ENCODE results near the gene CPXM1. TPM values are rescaled to one million over a fixed set of nuclear protein-coding genes. Genes with fewer than 3 reads are reported as not detected.

Gene CPXM1
- total RNA-seq, 2 donors from 2014 or later, result 2.9 to 4.4 TPM

GRCh38 chr20:2807019-2807418 lies 6.6 kb upstream of the CPXM1 start:
- no peak for TF ChIP-seq CTCF (IDR thresholded peaks at IDR 0.05)
- Histone ChIP-seq H3K9me3 (peaks cover 0 to 10% of the 10 kb centered on the region in 2 donors), H3K27me3 (peaks cover 5 to 6% of the 10 kb centered on the region in 2 donors), H3K4me1 (no peaks in the 10 kb centered on the region), H3K4me3 (no peak overlapping the region), H3K36me3 (no peaks in the 10 kb centered on the region), H3K27ac (no peak overlapping the region)
- DNase-seq (ENCODE audit: low spot score), result no peak

DNA sequence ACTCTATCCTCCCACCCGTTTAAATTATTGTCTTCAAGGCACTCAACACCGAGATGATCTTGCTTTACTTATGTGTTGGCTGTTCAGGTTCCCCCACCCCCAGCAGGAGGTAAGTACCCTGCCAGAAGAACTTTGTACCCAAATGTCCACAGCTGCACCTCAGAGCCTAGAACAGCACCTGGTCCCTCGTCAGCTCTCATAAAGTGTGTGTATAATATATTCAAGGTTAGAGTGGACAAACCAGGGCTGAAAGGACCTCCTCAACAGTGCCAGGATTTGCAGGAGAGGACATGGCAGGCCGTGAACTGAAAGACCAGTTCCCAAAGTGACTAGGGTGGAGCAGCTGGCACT lies 5.9 kb upstream of the CPXM1 start:
- Histone ChIP-seq H3K9me3 (peaks cover 0 to 3% of the 10 kb centered on the region in 2 donors), H3K4me1 (peaks cover 0 to under 1% of the 10 kb centered on the region in 2 donors), H3K4me3 (no peak overlapping the region), H3K36me3 (no peaks in the 10 kb centered on the region), H3K27me3 (peaks cover 5 to 6% of the 10 kb centered on the region in 2 donors), H3K27ac (no peak overlapping the region)
- no peak for TF ChIP-seq CTCF (IDR thresholded peaks at IDR 0.05)
- DNase-seq (ENCODE audit: low spot score), result no peak

DNA sequence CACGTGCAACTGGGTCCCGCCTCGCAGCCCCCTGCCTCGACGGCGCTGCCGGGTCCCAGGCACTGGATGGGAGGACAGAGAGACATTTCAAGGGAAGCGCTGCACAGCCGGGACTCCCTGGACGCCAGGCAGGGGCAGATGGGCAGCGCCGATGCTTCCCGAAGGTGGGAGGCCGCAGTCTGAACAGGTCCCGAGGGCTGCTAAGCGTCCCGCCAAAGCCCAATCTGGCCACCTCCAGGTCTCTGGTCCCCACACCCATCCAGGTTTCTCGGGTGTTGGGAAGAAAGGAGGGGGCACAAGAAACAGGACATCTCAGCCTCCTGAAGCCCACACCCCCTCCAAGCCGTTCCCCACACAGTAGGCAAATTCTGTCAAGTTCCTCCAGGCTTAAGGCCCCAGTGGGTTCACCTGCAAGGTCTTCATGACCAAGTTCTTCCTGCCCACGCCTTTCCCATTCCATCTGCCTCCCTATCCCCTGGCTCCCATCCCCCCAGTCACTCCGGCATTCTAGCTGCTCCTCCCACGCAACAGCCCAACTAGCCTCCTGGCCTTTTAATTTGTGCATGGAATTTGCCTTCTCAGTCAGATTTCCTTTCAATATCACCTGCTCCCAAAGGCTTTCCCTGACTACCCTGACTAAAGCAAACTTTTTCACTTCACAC lies 5.4 kb upstream of the CPXM1 start:
- H3K27ac ChIP-seq, result no peak overlapping the region
- DNase-seq (ENCODE audit: low spot score), result no peak
- peaks cover 0 to 6% of the 10 kb centered on the region in 2 donors for H3K4me1 ChIP-seq
- H3K4me3 ChIP-seq, result no peak overlapping the region
- H3K9me3 ChIP-seq, result no peaks in the 10 kb centered on the region
- TF ChIP-seq CTCF (IDR thresholded peaks at IDR 0.05), result no peak
- H3K36me3 ChIP-seq, result no peaks in the 10 kb centered on the region
- peaks cover 6 to 10% of the 10 kb centered on the region in 2 donors for H3K27me3 ChIP-seq

DNA sequence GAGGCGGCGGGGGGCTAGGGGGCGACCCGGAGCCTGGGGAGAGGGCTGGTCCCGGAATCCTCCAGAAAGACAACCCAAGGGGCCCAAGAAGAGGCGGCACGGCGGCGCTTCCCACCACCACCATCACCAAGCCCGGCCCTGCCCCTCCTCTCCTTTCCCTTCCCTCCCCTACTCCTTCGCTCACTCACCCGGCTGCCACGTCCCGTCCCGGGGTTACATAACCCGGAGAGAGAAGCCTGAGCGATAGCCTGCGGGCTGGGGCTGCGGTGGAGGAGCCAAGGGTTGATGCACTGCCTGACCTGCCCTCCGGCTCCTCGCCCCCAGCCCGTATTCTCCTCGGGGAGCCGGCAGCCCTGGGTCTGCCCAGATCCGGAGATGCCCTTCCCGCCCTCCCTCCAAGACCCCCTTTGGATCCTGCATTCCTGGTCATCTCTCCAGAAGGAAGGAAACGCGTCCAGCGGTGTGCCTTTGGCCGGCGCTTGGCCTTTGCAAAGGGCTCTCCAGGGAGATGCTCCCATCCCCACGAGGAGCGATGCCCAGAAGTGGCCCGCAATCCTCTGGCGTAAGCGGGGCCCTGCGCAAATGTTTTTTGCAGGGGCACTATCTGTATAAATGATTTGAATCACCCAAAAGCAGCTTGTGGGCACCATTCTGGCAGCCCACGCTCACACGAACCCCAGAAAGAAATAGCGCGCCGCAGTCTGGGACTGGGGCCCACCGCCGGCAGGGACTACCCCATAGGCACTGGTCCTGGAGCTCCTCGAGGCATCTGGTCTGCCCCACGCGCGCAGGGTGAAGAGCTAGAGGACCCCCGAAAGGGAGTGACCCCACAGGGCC lies 4.6 kb upstream of the CPXM1 start:
- Histone ChIP-seq H3K27ac (no peak overlapping the region), H3K36me3 (no peaks in the 10 kb centered on the region), H3K4me1 (peaks cover 0 to 13% of the 10 kb centered on the region in 2 donors), H3K27me3 (peaks cover 6 to 16% of the 10 kb centered on the region in 2 donors), H3K4me3 (no peak overlapping the region), H3K9me3 (no peaks in the 10 kb centered on the region)
- no peak for DNase-seq (ENCODE audit: low spot score)
- TF ChIP-seq CTCF (IDR thresholded peaks at IDR 0.05), result no peak

DNA sequence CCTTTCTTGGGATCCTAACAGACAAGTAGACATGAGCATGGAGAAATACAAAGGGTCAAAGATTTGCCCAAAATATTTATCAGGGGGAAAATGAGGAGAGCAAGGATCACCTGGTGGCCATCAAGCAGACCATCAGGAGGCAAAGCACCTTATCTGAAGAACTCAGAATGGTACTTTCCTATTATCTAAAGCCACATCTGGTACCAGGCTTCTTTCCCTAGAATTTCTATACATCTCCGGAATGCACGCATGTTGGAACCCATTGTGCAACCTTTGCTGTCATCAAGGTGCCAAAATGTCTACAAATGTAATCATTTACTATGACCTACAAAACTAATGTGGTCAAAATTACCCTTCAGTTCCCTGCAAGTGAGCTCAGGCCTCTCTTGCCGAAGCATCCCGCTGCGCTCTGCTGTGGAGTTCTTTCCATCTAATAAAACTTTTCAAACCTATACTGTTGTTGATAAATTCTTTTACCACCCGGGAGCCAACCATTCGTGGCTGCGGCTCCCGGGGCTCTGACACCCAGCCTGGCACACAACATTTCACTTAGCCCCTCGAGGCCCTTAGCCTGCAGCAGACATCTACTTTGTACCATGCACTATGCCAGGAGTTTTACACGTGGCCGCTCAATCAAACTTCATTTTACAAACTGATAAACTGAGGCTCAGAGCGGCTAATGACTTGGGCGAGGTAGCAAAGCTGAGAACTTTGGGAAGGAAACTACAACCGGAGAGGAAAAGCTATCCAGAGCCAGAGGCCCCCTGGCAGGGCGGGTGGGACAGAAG lies 3.8 kb upstream of the CPXM1 start:
- no peak for TF ChIP-seq CTCF (IDR thresholded peaks at IDR 0.05)
- no peaks in the 10 kb centered on the region for H3K9me3 ChIP-seq
- H3K27ac ChIP-seq, result no peak overlapping the region
- DNase-seq (ENCODE audit: low spot score), result no peak
- peaks cover 0 to 20% of the 10 kb centered on the region in 2 donors for H3K4me1 ChIP-seq
- no peak overlapping the region for H3K4me3 ChIP-seq
- peaks cover 6 to 16% of the 10 kb centered on the region in 2 donors for H3K27me3 ChIP-seq
- H3K36me3 ChIP-seq, result no peaks in the 10 kb centered on the region

Data from right atrium auricular region (tissue), 2 donors.